SKM-1 treated with dmso at 0.1 percent for 144 hours (cell line): Measurements from ENCODE around the gene SPAG7.
"Not testable (repeated sequence)": the region's sequence is repeated elsewhere in the genome, so short reads cannot be mapped to it uniquely, and the experiment has no call there.

Experiments
- DNase-seq: peaks from one replicate; lab custom pipeline; 2025; ENCODE audit not compliant: unreplicated experiment; lab: John Stamatoyannopoulos, UW

The SPAG7 gene

GRCh38 chr17:4938069-4938491 is 29.5 kb downstream of the SPAG7 start:
- no peak for DNase-seq

GRCh38 chr17:4937553-4937952 is 30.1 kb downstream of the SPAG7 start:
- DNase-seq: no peak

- no peak for DNase-seq
Measured at GRCh38 chr17:4936436-4936835, 31.2 kb downstream of the SPAG7 start.

- no peak for DNase-seq
Measured at GRCh38 chr17:4935650-4936049, 32.0 kb downstream of the SPAG7 start.

- DNase-seq: peak; percentile 32
Measured at GRCh38 chr17:4934173-4934979, 33.2 kb downstream of the SPAG7 start.

GRCh38 chr17:4933646-4934045 is 34.0 kb downstream of the SPAG7 start:
- no peak for DNase-seq

GRCh38 chr17:4932756-4933155 is 34.9 kb downstream of the SPAG7 start:
- no peak for DNase-seq

GRCh38 chr17:4931963-4932362 is 35.7 kb downstream of the SPAG7 start, which contains the start of gene GP1BA:
Gene GP1BA (plus strand): TSS chr17:4932277. CDS start chr17:4932605, 328 bp downstream.
- DNase-seq: no peak

- DNase-seq: no peak
Measured at GRCh38 chr17:4928881-4929280, 38.7 kb downstream of the SPAG7 start.

- DNase-seq: not testable (repeated sequence)
Measured at GRCh38 chr17:4926577-4927335, 40.9 kb downstream of the SPAG7 start.

- DNase-seq: no peak
Measured at GRCh38 chr17:4921320-4921719, 46.3 kb downstream of the SPAG7 start.

- peak; percentile 1 for DNase-seq
Measured at GRCh38 chr17:4920351-4921048, 47.1 kb downstream of the SPAG7 start.

- DNase-seq: no peak
Measured at GRCh38 chr17:4919511-4920047, 48.0 kb downstream of the SPAG7 start.

- not testable (repeated sequence) for DNase-seq
Measured at GRCh38 chr17:4914551-4914950, 53.1 kb downstream of the SPAG7 start.

GRCh38 chr17:4913994-4914393 is 53.6 kb downstream of the SPAG7 start:
- no peak for DNase-seq
